H1 (cell line): ENCODE data around the gene HOXD10. TPM values are rescaled to one million over a fixed set of nuclear protein-coding genes. Genes with fewer than 3 reads are reported as not detected.

Source experiments
- CTCF ChIA-PET: fragments of 300-600 bp; sonication (Branson Sonifier 250); formaldehyde crosslinking; loops from one replicate; lab custom pipeline; 2021; ENCODE audit not compliant: partially characterized antibody; lab: Charles Lee
- POLR2A ChIA-PET: fragments of 300-600 bp; sonication (Branson Sonifier 250); formaldehyde crosslinking; loops from one replicate; lab custom pipeline; 2021; ENCODE audit warnings: inconsistent platforms; ENCODE audit not compliant: partially characterized antibody; lab: Charles Lee
- DNase-seq, 2 experiments: peaks; one replicate each; pipeline versions ENCODE4 v3.0.0 to v3.0.0-alpha.2; 2010 to 2022; ENCODE audit warnings: low spot score in 2 of 2, low read depth in 1 of 2, mixed read lengths in 1 of 2
- FAIRE-seq: peaks from 2 replicates; lab custom pipeline; 2011; peaks lifted over from hg19 to GRCh38; lab: Jason Lieb, UNC
- H2AFZ ChIP-seq: 2 replicates; pipeline ENCODE4 v1.8.1; 2012; ENCODE audit warnings: low read length, inconsistent platforms
- H2AK5ac ChIP-seq: 2 replicates; pipeline ENCODE4 v1.6.1; 2013; ENCODE audit warnings: low read depth, low read length
- H2BK120ac ChIP-seq: replicated peaks from 2 replicates; pipeline ENCODE3; 2013; ENCODE audit warnings: low read depth, low read length, inconsistent platforms
- H2BK12ac ChIP-seq: 2 replicates; pipeline ENCODE4 v1.6.1; 2013; ENCODE audit warnings: low read depth, low read length
- H2BK15ac ChIP-seq: 2 replicates; pipeline ENCODE4 v1.6.1; 2013; ENCODE audit warnings: low read length
- H2BK20ac ChIP-seq: 2 replicates; pipeline ENCODE4 v1.6.1; 2013; ENCODE audit warnings: low read length
- H2BK5ac ChIP-seq: 2 replicates; pipeline ENCODE4 v1.6.1; 2013; ENCODE audit warnings: low read depth, low read length
- H3K14ac ChIP-seq: 2 replicates; pipeline ENCODE4 v1.6.1; 2013; ENCODE audit warnings: inconsistent platforms; ENCODE audit not compliant: insufficient read length
- H3K18ac ChIP-seq: 2 replicates; pipeline ENCODE4 v1.6.1; 2013; ENCODE audit warnings: low read length; ENCODE audit errors: extremely low read depth
- H3K23ac ChIP-seq: 2 replicates; pipeline ENCODE4 v1.6.1; 2013; ENCODE audit warnings: inconsistent platforms; ENCODE audit not compliant: insufficient read length
- H3K23me2 ChIP-seq: 2 replicates; pipeline ENCODE4 v1.6.1; 2013; ENCODE audit warnings: low read depth, low read length
- H3K27ac ChIP-seq: 2 replicates; pipeline ENCODE4 v1.6.1; 2011; ENCODE audit warnings: low read depth, low read length, inconsistent platforms
- H3K27me3 ChIP-seq, 4 experiments: replicated peaks in 1 of 4; 1 replicate in 1 of 4; 2 replicates in 3 of 4; pipeline versions ENCODE4 v1.6.1 to v1.8.1; 2011 to 2013; ENCODE audit warnings: low read length in 3 of 4, mild to moderate bottlenecking in 3 of 4, inconsistent platforms in 2 of 4, mixed read lengths in 2 of 4, moderate library complexity in 1 of 4; ENCODE audit not compliant: control insufficient read depth in 3 of 4, insufficient read depth in 3 of 4; ENCODE audit errors: extremely low read depth in 1 of 4
- H3K36me3 ChIP-seq, 4 experiments: 2 replicates each; pipeline versions ENCODE4 v1.6.1 to v1.8.1; 2011 to 2013; ENCODE audit warnings: mild to moderate bottlenecking in 4 of 4, low read length in 3 of 4, moderate library complexity in 2 of 4, control low read depth in 1 of 4, inconsistent platforms in 1 of 4; ENCODE audit not compliant: insufficient read depth in 4 of 4, control insufficient read depth in 2 of 4
- H3K4ac ChIP-seq: replicated peaks from 2 replicates; pipeline ENCODE3; 2013; ENCODE audit warnings: low read length, low read depth, mixed read lengths, inconsistent platforms; ENCODE audit not compliant: insufficient read length
- H3K4me1 ChIP-seq, 4 experiments: replicated peaks in 1 of 4; 1 replicate in 1 of 4; 2 replicates in 3 of 4; pipeline versions ENCODE4 v1.6.1 to v1.8.1; 2011 to 2013; ENCODE audit warnings: low read length in 3 of 4, inconsistent platforms in 2 of 4, mixed read lengths in 1 of 4; ENCODE audit not compliant: insufficient read depth in 4 of 4, control insufficient read depth in 3 of 4
- H3K4me2 ChIP-seq, 2 experiments: 2 replicates each; pipeline versions ENCODE4 v1.6.1 to v1.8.1; 2011 to 2013; ENCODE audit warnings: low read depth in 2 of 2, low read length in 2 of 2, control low read depth in 1 of 2, inconsistent platforms in 1 of 2, mild to moderate bottlenecking in 1 of 2; ENCODE audit not compliant: insufficient read depth in 1 of 2
- H3K4me3 ChIP-seq, 4 experiments: fragments of 200-600, 300-600 bp in 1 of 4; sonication (generic), shearing (Covaris generic), sonication (Bioruptor Twin) in 1 of 4; 2 replicates each; pipeline versions ENCODE4 v1.5.1 to v1.8.1; 2011 to 2016; ENCODE audit warnings: low read length in 4 of 4, low read depth in 3 of 4, control low read depth in 2 of 4, inconsistent platforms in 2 of 4, mild to moderate bottlenecking in 2 of 4, mixed read lengths in 1 of 4, moderate library complexity in 1 of 4; ENCODE audit not compliant: insufficient read depth in 2 of 4; ENCODE audit errors: extremely low read depth in 1 of 4
- H3K56ac ChIP-seq: replicated peaks from 2 replicates; pipeline ENCODE3; 2013; ENCODE audit warnings: low read depth, mild to moderate bottlenecking, mixed read lengths, low read length, inconsistent platforms; ENCODE audit not compliant: insufficient read length
- H3K79me1 ChIP-seq: 2 replicates; pipeline ENCODE4 v1.6.1; 2013; ENCODE audit warnings: low read depth, low read length, control low read depth
- H3K79me2 ChIP-seq, 2 experiments: 2 replicates each; pipeline versions ENCODE4 v1.6.1 to v1.8.1; 2012 to 2013; ENCODE audit warnings: low read length in 2 of 2, mild to moderate bottlenecking in 2 of 2, inconsistent platforms in 1 of 2; ENCODE audit not compliant: insufficient read depth in 2 of 2, control insufficient read depth in 1 of 2
- H3K9ac ChIP-seq, 4 experiments: replicated peaks in 1 of 4; 1 replicate in 1 of 4; 2 replicates in 3 of 4; pipeline versions ENCODE4 v1.6.1 to v1.8.1; 2011 to 2013; ENCODE audit warnings: low read depth in 3 of 4, low read length in 3 of 4, control low read depth in 2 of 4, mild to moderate bottlenecking in 2 of 4, moderate library complexity in 2 of 4, inconsistent platforms in 1 of 4; ENCODE audit errors: extremely low read depth in 1 of 4
- H3K9me3 ChIP-seq, 2 experiments: 2 replicates each; pipeline versions ENCODE4 v1.6.1 to v1.8.1; 2012 to 2013; ENCODE audit warnings: mild to moderate bottlenecking in 2 of 2, moderate library complexity in 2 of 2, control low read depth in 1 of 2, inconsistent platforms in 1 of 2, low read depth in 1 of 2, low read length in 1 of 2, mixed read lengths in 1 of 2; ENCODE audit not compliant: insufficient read depth in 2 of 2
- H4K20me1 ChIP-seq, 2 experiments: replicated peaks in 1 of 2; 2 replicates each; pipeline versions ENCODE3 to v1.8.1; 2011 to 2013; ENCODE audit warnings: inconsistent platforms in 2 of 2, low read length in 2 of 2, mild to moderate bottlenecking in 1 of 2; ENCODE audit not compliant: insufficient read depth in 2 of 2, control insufficient read depth in 1 of 2
- H4K5ac ChIP-seq: 2 replicates; pipeline ENCODE4 v1.6.1; 2013; ENCODE audit warnings: low read length, low read depth, mixed read lengths, inconsistent platforms; ENCODE audit not compliant: insufficient read length
- H4K8ac ChIP-seq: 2 replicates; pipeline ENCODE4 v1.8.0; 2013; ENCODE audit warnings: mild to moderate bottlenecking, moderate library complexity, low read length, inconsistent platforms; ENCODE audit not compliant: insufficient read depth; ENCODE audit errors: extremely low read depth
- H4K91ac ChIP-seq: replicated peaks from 2 replicates; pipeline ENCODE3; 2013; ENCODE audit warnings: low read length, mixed read lengths, inconsistent platforms; ENCODE audit not compliant: insufficient read length
- CBX8 ChIP-seq: fragments of 300-800, 300-1000 bp; sonication (generic); IDR thresholded peaks from 2 replicates; pipeline ENCODE4 v1.7.1; 2016; ENCODE audit warnings: low read depth, low read length, borderline replicate concordance
- CHD1 ChIP-seq: IDR thresholded peaks from 2 replicates; pipeline ENCODE4 v1.6.1; 2012; ENCODE audit warnings: low read depth, low read length, improper control_type of control experiment
- POLR2A ChIP-seq, 2 experiments: IDR thresholded peaks; 1 replicate in 1 of 2; 2 replicates in 1 of 2; pipeline ENCODE4 v1.6.1; 2011; ENCODE audit warnings: low read depth in 2 of 2, low read length in 2 of 2, mild to moderate bottlenecking in 2 of 2; ENCODE audit errors: control extremely low read depth in 1 of 2
- RNF2 ChIP-seq: fragments of 200-900, 300-1000 bp; sonication (generic); IDR thresholded peaks from 2 replicates; pipeline ENCODE4 v1.7.1; 2016; ENCODE audit warnings: borderline replicate concordance, low read depth, mild to moderate bottlenecking, antibody characterized with exemption, low read length; ENCODE audit not compliant: poor library complexity, severe bottlenecking; ENCODE audit errors: missing control alignments
- WGBS, 2 experiments: shearing (Covaris generic) in 1 of 2; methylation state at CpG; one replicate each; pipeline versions ENCODE4 v1.1.6 to v1.1.7; 2013 to 2015; ENCODE audit warnings: low lambda C conversion rate in 2 of 2, mixed read lengths in 2 of 2, inconsistent platforms in 1 of 2, low coverage in 1 of 2, missing lambda C conversion rate in 1 of 2; ENCODE audit not compliant: insufficient replicate concordance in 2 of 2, insufficient coverage in 1 of 2, insufficient read length in 1 of 2; ENCODE audit errors: extremely low coverage in 1 of 2, missing lambda C conversion rate in 1 of 2; 5-methylcytosine and 5-hydroxymethylcytosine counted together
- polyA plus RNA-seq, 7 experiments: library from polyadenylated mRNA; depleted of rRNA in 3 of 7; stranded (reverse) in 5 of 7; unstranded in 2 of 7; fragments of >200 nt in 5 of 7; fragments of 200-250 nt in 2 of 7; gene quantifications; 1 replicate in 5 of 7; 2 replicates in 1 of 7; 4 replicates in 1 of 7; pipeline versions ENCODE4 v1.2.1 to v1.2.3, GENCODE V29; 2011 to 2013; ENCODE audit warnings: missing spikeins in 2 of 7, mixed read lengths in 2 of 7
- total RNA-seq: library from RNA; stranded (reverse); fragmentation: NEBNext Ultra II Directional; extraction: Animal tissue kit (Norgen Biotek cat#: 25700); gene quantifications from 2 replicates; pipeline ENCODE4 v1.2.1, GENCODE V29; 2021

HOXD10 gene
- total and polyA plus RNA-seq, 2 of the 8 experiments (the other 6 are each of a cell fraction or from before 2014, with no cell fraction given), result not detected

DNA sequence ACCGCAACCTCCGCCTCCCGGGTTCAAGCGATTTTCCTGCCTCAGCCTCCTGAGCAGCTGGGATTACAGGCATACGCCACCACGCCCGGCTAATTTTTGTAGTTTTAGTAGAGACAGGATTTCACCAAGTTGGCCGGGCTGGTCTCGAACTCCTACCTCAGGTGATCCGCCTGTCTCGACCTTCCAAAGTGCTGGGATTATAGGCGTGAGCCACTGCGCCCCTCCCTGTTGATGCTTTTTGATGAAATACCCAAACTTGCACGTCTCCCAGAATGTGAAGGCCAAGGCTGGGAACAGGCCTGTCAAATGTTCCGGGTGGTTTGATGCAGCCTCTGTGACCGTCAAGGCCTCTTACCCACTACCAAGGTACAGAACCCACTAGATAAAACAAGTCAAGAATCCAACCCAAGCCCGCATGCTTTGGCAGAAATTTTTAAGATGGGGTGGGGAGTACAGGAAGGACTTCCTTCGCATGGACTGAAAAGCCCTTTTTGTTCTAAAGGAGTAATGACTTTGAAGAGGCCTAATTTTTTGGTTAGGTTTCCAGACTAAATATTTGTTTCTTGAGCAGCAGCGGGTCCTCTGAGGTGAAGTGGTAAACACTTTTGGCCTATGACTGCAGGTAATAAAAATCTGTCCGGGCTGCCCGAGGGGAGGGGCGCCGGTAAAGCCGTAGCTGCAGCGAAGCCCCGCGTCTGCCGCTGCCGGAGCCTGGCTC is 29.1 kb upstream of the HOXD10 start:
- Histone ChIP-seq H4K5ac (no peak overlapping the region), H3K79me1 (no peaks in the 10 kb centered on the region), H3K18ac (no peak overlapping the region), H2BK12ac (no peak overlapping the region), H2BK20ac (no peak overlapping the region), H2BK5ac (no peak overlapping the region), H3K23me2 (peaks cover 2% of the 10 kb centered on the region; the same call in 1 of the 2 replicates), H4K91ac (no peak overlapping the region), H4K8ac (no peak overlapping the region), H4K20me1 (peaks cover 14 to 39% of the 10 kb centered on the region in 2 experiments), H3K36me3 (peaks cover 0 to 5% (median 0%) of the 10 kb centered on the region in 4 experiments; a peak in 1 of 8 replicates), H3K4me2 (peak overlapping the region; percentile 16 to 67), H3K27me3 (peaks cover 97 to 100% (median 100%) of the 10 kb centered on the region in 4 experiments), H3K27ac (no peak overlapping the region), H3K4ac (no peak overlapping the region), H3K56ac (no peak overlapping the region), H3K9me3 (no peaks in the 10 kb centered on the region), H3K4me1 (peaks cover 0 to 15% (median 7%) of the 10 kb centered on the region in 4 experiments; a peak in 5 of 7 replicates), H2AK5ac (no peak overlapping the region), H3K9ac (no peak overlapping the region), H2BK15ac (no peak overlapping the region), H2AFZ (no peak overlapping the region), H3K23ac (no peak overlapping the region), H2BK120ac (no peak overlapping the region), H3K79me2 (no peaks in the 10 kb centered on the region), H3K4me3 (peak overlapping the region in 3 of 4 experiments; percentile 28 to 55 (median 34); a peak in 5 of 8 replicates), H3K14ac (no peak overlapping the region)
- no peak for FAIRE-seq
- TF ChIP-seq CHD1 (no peak), RNF2 (peak; percentile 92), CBX8 (peak; percentile 79; the same call in 1 of the 2 replicates), POLR2A (IDR thresholded peaks at IDR 0.05; ENCODE audit: control extremely low read depth in 1 of 2, low read depth in 2 of 2, low read length in 2 of 2) (no peak)
- CTCF ChIA-PET, result interaction anchor here (0.7 to 2.7 kb wide), 15 partner anchors 8 to 723 kb away, joined by 3 to 15 read pairs (median 3); partner anchors contain the start of gene LNPK
- POLR2A ChIA-PET, result interaction anchor here (1.3 kb wide), 1 partner anchor 68 kb away, joined by 3 read pairs; no protein-coding TSS in a partner anchor
- 24% methylated on average over 29 of the region's 29 CpGs; no CpG with 5 or more reads in 1 of the 2 experiments for WGBS, 2 experiments
- DNase-seq, result no peak
